ENCODE results near the gene FA2H.

DNA sequence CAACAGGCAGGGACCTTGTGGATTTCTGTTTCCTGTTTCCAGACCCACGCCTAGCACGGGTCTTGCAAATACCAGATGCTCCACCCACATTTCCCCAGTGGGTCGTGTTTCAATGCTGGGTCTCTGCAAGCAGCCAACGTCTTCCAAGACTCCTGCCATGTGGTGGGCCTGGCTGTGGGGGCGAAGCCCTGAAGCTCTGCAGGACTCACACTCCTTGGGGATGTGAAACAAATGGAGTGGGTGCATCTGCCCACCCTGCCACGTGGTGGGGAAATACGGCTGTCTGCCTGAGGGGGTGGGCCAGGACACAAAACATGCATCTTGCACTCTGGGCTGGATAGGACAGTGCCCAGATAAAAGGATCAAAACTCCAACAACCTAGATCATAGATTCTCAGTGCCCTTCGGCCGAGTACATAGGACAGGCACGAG lies 32.6 kb downstream of the FA2H start:
- TF ChIP-seq, protein P1, sequence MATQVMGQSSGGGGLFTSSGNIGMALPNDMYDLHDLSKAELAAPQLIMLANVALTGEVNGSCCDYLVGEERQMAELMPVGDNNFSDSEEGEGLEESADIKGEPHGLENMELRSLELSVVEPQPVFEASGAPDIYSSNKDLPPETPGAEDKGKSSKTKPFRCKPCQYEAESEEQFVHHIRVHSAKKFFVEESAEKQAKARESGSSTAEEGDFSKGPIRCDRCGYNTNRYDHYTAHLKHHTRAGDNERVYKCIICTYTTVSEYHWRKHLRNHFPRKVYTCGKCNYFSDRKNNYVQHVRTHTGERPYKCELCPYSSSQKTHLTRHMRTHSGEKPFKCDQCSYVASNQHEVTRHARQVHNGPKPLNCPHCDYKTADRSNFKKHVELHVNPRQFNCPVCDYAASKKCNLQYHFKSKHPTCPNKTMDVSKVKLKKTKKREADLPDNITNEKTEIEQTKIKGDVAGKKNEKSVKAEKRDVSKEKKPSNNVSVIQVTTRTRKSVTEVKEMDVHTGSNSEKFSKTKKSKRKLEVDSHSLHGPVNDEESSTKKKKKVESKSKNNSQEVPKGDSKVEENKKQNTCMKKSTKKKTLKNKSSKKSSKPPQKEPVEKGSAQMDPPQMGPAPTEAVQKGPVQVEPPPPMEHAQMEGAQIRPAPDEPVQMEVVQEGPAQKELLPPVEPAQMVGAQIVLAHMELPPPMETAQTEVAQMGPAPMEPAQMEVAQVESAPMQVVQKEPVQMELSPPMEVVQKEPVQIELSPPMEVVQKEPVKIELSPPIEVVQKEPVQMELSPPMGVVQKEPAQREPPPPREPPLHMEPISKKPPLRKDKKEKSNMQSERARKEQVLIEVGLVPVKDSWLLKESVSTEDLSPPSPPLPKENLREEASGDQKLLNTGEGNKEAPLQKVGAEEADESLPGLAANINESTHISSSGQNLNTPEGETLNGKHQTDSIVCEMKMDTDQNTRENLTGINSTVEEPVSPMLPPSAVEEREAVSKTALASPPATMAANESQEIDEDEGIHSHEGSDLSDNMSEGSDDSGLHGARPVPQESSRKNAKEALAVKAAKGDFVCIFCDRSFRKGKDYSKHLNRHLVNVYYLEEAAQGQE (IDR thresholded peaks at IDR 0.05), result no peak
- TF ChIP-seq, protein P2, sequence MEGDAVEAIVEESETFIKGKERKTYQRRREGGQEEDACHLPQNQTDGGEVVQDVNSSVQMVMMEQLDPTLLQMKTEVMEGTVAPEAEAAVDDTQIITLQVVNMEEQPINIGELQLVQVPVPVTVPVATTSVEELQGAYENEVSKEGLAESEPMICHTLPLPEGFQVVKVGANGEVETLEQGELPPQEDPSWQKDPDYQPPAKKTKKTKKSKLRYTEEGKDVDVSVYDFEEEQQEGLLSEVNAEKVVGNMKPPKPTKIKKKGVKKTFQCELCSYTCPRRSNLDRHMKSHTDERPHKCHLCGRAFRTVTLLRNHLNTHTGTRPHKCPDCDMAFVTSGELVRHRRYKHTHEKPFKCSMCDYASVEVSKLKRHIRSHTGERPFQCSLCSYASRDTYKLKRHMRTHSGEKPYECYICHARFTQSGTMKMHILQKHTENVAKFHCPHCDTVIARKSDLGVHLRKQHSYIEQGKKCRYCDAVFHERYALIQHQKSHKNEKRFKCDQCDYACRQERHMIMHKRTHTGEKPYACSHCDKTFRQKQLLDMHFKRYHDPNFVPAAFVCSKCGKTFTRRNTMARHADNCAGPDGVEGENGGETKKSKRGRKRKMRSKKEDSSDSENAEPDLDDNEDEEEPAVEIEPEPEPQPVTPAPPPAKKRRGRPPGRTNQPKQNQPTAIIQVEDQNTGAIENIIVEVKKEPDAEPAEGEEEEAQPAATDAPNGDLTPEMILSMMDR (IDR thresholded peaks at IDR 0.05), result no peak
